ENCODE measurements around the gene DNMBP. TPM values are rescaled to one million over a fixed set of nuclear protein-coding genes. Genes with fewer than 3 reads are reported as not detected.

The DNMBP gene
- total and polyA plus RNA-seq, 12 donors, result 5.1 to 8.1 (median 7.1) TPM

DNA sequence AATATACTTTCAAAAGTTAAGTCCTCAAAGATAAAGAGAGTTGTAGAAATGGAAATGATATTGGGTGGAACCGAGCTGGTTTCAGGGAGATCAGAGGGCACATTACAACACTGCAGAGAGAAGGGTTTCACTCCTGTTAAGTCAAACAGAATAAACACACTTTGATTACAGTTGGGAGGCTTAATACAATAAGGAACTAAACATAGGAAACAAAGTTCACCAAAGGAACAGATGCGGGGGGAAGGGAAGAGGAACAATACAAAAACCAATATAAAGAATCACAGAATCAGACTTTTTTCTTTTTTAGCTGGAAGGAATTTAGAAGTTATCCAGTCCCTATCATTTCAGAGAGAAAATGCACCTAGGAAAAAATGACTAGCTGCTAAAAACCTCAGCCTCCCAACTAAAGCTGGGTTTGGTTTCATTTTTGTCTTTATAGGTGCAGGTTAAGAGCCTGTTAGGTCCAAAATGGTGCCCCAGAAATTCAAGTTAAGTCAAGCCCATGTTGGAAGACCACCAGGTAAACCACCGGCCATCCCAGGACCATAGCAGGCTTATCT lies 81.9 kb downstream of the DNMBP start:
- TF ChIP-seq, protein P1, sequence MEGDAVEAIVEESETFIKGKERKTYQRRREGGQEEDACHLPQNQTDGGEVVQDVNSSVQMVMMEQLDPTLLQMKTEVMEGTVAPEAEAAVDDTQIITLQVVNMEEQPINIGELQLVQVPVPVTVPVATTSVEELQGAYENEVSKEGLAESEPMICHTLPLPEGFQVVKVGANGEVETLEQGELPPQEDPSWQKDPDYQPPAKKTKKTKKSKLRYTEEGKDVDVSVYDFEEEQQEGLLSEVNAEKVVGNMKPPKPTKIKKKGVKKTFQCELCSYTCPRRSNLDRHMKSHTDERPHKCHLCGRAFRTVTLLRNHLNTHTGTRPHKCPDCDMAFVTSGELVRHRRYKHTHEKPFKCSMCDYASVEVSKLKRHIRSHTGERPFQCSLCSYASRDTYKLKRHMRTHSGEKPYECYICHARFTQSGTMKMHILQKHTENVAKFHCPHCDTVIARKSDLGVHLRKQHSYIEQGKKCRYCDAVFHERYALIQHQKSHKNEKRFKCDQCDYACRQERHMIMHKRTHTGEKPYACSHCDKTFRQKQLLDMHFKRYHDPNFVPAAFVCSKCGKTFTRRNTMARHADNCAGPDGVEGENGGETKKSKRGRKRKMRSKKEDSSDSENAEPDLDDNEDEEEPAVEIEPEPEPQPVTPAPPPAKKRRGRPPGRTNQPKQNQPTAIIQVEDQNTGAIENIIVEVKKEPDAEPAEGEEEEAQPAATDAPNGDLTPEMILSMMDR (IDR thresholded peaks at IDR 0.05), result no peak
- H3K36me3 ChIP-seq, result peaks cover 0 to 7% (median 0%) of the 10 kb centered on the region in 9 donors
- ATAC-seq (peak in 4 of 8 donors; percentile 22 to 40 (median 28)), DNase-seq (no peak)
- peak overlapping the region in 5 of 10 donors; percentile 2 to 73 (median 46) for H3K27ac ChIP-seq
- H3K27me3 ChIP-seq, result no peaks in the 10 kb centered on the region
- H3K9me3 ChIP-seq, result no peaks in the 10 kb centered on the region
- peaks cover 0 to 64% (median 34%) of the 10 kb centered on the region in 9 donors for H3K4me1 ChIP-seq
- intact Hi-C loops (cut with DNase I), result loop anchor here in 1 of 10 donors (5.0 to 10.0 kb wide), 2 partner anchors 44 to 77 kb away; partner anchors contain the start of gene DNMBP
- WGBS, 2 donors, result 70 to 80% methylated on average over 3 of the region's 3 CpGs
- peak overlapping the region in 1 of 10 donors; percentile 5 for H3K4me3 ChIP-seq

DNA sequence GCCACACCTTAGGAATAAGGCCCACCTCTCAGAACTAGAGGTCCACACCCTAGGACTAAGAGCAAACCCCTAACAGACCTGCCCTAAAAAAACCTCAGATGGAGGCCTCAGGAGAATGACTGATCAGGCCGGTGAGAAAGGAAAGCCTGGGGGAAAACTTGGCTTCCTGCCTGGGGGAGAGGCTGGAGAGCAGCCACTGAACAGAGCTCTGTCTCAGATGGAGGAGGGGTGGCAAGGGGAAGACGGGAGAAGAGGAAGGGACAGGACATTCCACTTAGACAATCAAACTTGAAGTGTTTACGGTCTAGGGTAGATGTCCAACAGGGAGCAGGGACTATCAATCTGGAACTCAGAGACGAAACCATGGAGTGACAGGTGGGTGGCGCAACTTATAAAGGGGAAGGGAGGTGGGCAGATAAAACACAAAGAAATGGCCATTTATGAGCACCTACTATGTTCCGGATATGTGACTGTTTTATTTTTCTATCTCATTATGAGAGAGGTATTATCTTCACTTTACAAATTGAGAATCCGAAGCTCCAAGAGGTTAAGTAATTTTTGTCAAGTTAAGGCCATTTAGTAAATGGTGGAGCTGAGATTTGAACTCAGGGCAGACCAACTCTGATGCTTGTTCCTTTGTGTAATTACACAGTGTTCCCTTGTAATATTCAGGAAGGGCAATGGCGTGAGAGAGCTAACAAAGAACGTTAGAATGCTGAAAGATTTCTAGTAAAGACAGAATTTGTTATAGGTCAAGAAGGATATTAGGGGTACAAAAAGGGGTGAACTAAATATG lies 82.6 kb downstream of the DNMBP start:
- peak overlapping the region in 5 of 10 donors; percentile 2 to 73 (median 46) for H3K27ac ChIP-seq
- intact Hi-C loops (cut with DNase I), result loop anchor here in 1 of 10 donors (5.0 to 10.0 kb wide), 2 partner anchors 45 to 78 kb away; partner anchors contain the start of gene DNMBP

DNA sequence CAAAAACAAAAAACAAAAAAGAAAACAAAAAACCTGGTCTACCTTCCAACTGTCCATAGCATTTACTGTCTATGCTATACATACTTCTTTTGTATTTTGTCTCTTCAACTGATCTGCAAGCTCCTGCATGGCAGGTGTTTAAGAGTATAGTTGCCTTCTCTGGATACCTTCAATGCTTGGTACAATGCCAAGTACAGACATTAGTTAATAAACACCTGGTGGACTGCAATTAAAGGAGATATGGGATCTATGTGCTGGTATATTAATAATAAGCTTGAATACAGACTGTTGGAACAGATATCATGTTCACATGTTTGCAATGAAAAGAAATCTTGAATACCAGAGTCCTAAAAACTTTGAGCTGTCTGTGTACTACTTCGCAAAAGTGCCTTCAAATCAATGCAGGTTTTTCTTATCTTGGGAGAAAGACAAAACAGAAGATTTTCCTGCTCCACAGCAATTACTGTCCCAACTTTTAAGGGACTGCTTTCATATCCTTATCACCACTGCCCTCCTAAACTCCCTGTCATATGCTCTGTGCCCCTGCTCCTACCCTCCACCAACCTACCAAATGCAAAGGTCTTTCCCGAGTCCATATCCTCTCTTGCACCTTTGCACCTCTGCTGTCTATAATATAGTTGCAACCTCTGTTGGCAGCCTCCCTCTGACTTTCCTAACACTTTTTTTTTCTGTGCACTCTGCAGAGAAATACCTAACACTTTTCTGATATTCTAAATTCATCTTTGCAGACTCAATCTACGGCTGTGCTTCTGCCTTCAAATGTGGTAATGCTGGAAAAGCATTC lies 85.1 kb downstream of the DNMBP start:
- 82 to 88% methylated on average over 3 of the region's 3 CpGs for WGBS, 2 donors
- H3K36me3 ChIP-seq, result peaks cover 0 to 7% (median 0%) of the 10 kb centered on the region in 9 donors
- H3K27ac ChIP-seq, result no peak overlapping the region
- H3K9me3 ChIP-seq, result no peaks in the 10 kb centered on the region
- no peak overlapping the region for H3K4me3 ChIP-seq
- no peaks in the 10 kb centered on the region for H3K27me3 ChIP-seq
- no peak for DNase-seq
- no peak for ATAC-seq
- TF ChIP-seq, protein P1 (IDR thresholded peaks at IDR 0.05), result no peak
- peaks cover 0 to 44% (median 31%) of the 10 kb centered on the region in 9 donors for H3K4me1 ChIP-seq
- intact Hi-C loops (cut with DNase I), result loop anchor here in 1 of 10 donors (5.0 to 10.0 kb wide), 2 partner anchors 48 to 80 kb away; partner anchors contain the start of gene DNMBP

More for the DNA sequence above, 82.6 kb downstream of the DNMBP start:
- peak; percentile 50 to 76 for DNase-seq
- peaks cover 0 to 7% (median 0%) of the 10 kb centered on the region in 9 donors for H3K36me3 ChIP-seq
- no peaks in the 10 kb centered on the region for H3K27me3 ChIP-seq
- H3K9me3 ChIP-seq, result no peaks in the 10 kb centered on the region
- peak overlapping the region in 1 of 10 donors; percentile 5 for H3K4me3 ChIP-seq
- TF ChIP-seq, protein P1 (IDR thresholded peaks at IDR 0.05), result no peak
- peak; percentile 53 to 89 (median 71) for ATAC-seq
- peaks cover 0 to 62% (median 34%) of the 10 kb centered on the region in 9 donors for H3K4me1 ChIP-seq
- WGBS, 2 donors, result 54 to 58% methylated on average over 9 of the region's 9 CpGs

DNA sequence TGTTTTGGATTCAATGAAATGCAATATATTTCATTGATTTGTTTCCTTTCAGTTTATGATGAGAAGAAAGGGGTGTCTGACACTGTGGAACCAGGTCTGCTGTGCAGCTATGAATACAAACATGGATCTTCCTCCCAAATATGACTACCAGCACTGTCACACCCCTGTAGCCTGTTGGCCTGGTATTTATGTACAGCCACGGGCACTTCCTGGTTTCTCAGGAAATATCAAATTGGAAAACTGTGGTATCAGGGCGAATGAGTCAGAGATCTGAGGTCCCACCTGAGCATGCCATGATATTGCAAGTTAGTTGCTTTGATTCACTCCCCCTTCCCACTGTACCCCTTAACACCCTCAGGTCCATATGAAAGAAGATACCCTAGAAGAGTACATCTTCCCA lies 87.8 kb downstream of the DNMBP start:
- WGBS, 2 donors, result 75 to 92% methylated on average over 2 of the region's 2 CpGs
- Histone ChIP-seq H3K4me3 (no peak overlapping the region), H3K4me1 (peaks cover 0 to 42% (median 21%) of the 10 kb centered on the region in 9 donors), H3K27me3 (no peaks in the 10 kb centered on the region), H3K9me3 (no peaks in the 10 kb centered on the region), H3K27ac (no peak overlapping the region), H3K36me3 (peaks cover 0 to 7% (median 0%) of the 10 kb centered on the region in 9 donors)
- ATAC-seq (no peak), DNase-seq (no peak)
- TF ChIP-seq, protein P1 (IDR thresholded peaks at IDR 0.05), result no peak
- intact Hi-C loops (cut with DNase I), result loop anchor here in 1 of 10 donors (10.0 kb wide), 1 partner anchor 83 kb away; the partner anchor contains the start of gene DNMBP
